Neuronal stem cell (in vitro differentiated cells): Measurements from ENCODE around the gene CRACR2A.

Experiments used
- DNase-seq: peaks from one replicate; pipeline ENCODE4 v3.0.0-alpha.2; 2013; ENCODE audit warnings: low spot score
- H2AFZ ChIP-seq: one replicate; pipeline ENCODE4 v1.6.1; 2013; ENCODE audit warnings: mild to moderate bottlenecking, low read length, inconsistent platforms
- H2AK5ac ChIP-seq: 2 replicates; pipeline ENCODE4 v1.6.1; 2013; ENCODE audit warnings: low read depth, mild to moderate bottlenecking, inconsistent platforms, low read length, moderate library complexity, mixed read lengths
- H2BK120ac ChIP-seq: 2 replicates; pipeline ENCODE4 v1.6.1; 2013; ENCODE audit warnings: low read depth, mild to moderate bottlenecking, inconsistent platforms, low read length, moderate library complexity, mixed read lengths
- H2BK12ac ChIP-seq: one replicate; pipeline ENCODE4 v1.6.1; 2013; ENCODE audit warnings: low read length, inconsistent platforms
- H2BK15ac ChIP-seq: 2 replicates; pipeline ENCODE4 v1.6.1; 2013; ENCODE audit warnings: mild to moderate bottlenecking, low read length, inconsistent platforms, mixed read lengths
- H2BK5ac ChIP-seq: one replicate; pipeline ENCODE4 v1.6.1; 2013; ENCODE audit warnings: inconsistent platforms, mild to moderate bottlenecking, low read length, moderate library complexity
- H3K14ac ChIP-seq: one replicate; pipeline ENCODE4 v1.6.1; 2013; ENCODE audit warnings: low read length, inconsistent platforms
- H3K18ac ChIP-seq: 2 replicates; pipeline ENCODE4 v1.6.1; 2013; ENCODE audit warnings: low read length, inconsistent platforms
- H3K23ac ChIP-seq: 2 replicates; pipeline ENCODE4 v1.6.1; 2013; ENCODE audit warnings: low read depth, mild to moderate bottlenecking, mixed read lengths, low read length, inconsistent platforms; ENCODE audit not compliant: poor library complexity
- H3K27ac ChIP-seq: replicated peaks from 3 replicates; pipeline ENCODE4 v1.5.1; 2013; ENCODE audit warnings: low read length, inconsistent platforms
- H3K27me3 ChIP-seq, 3 experiments: 2 replicates each; pipeline ENCODE4 v1.6.1; 2013; ENCODE audit warnings: low read length in 3 of 3, mild to moderate bottlenecking in 2 of 3, inconsistent platforms in 1 of 3, low read depth in 1 of 3, mixed read lengths in 1 of 3, moderate library complexity in 1 of 3; ENCODE audit not compliant: control insufficient read depth in 3 of 3, insufficient read depth in 3 of 3
- H3K36me3 ChIP-seq, 2 donors: replicated peaks in 1 of 2; 2 replicates each; pipeline ENCODE4 v1.6.1; 2013; ENCODE audit warnings: low read length in 2 of 2; ENCODE audit not compliant: control insufficient read depth in 2 of 2, insufficient read depth in 2 of 2
- H3K4ac ChIP-seq: 2 replicates; pipeline ENCODE4 v1.6.1; 2013; ENCODE audit warnings: inconsistent platforms, mild to moderate bottlenecking, low read length, moderate library complexity
- H3K4me1 ChIP-seq, 2 donors: 1 replicate in 1 of 2; 2 replicates in 1 of 2; pipeline ENCODE4 v1.6.1; 2013; ENCODE audit warnings: low read length in 2 of 2, low read depth in 1 of 2; ENCODE audit not compliant: control insufficient read depth in 2 of 2, insufficient read depth in 1 of 2
- H3K4me2 ChIP-seq: one replicate; pipeline ENCODE4 v1.6.1; 2013; ENCODE audit warnings: mild to moderate bottlenecking, low read length, inconsistent platforms; ENCODE audit not compliant: insufficient read depth, poor library complexity, severe bottlenecking
- H3K4me3 ChIP-seq, 2 donors: 2 replicates each; pipeline ENCODE4 v1.5.1; 2013; ENCODE audit warnings: low read length in 2 of 2, mild to moderate bottlenecking in 2 of 2, inconsistent platforms in 1 of 2, moderate library complexity in 1 of 2
- H3K79me1 ChIP-seq: one replicate; pipeline ENCODE4 v1.6.1; 2013; ENCODE audit warnings: low read depth, mild to moderate bottlenecking, inconsistent platforms, low read length, moderate library complexity
- H3K9ac ChIP-seq: one replicate; pipeline ENCODE4 v1.6.1; 2013; ENCODE audit warnings: mild to moderate bottlenecking, low read depth, low read length, inconsistent platforms; ENCODE audit not compliant: poor library complexity
- H3K9me3 ChIP-seq, 2 donors: replicated peaks in 1 of 2; 2 replicates each; pipeline versions ENCODE3 to v1.6.1; 2013; ENCODE audit warnings: low read length in 2 of 2, mild to moderate bottlenecking in 2 of 2, inconsistent platforms in 1 of 2, low read depth in 1 of 2, mixed read lengths in 1 of 2, moderate library complexity in 1 of 2; ENCODE audit not compliant: control insufficient read depth in 2 of 2, insufficient read depth in 1 of 2
- H4K8ac ChIP-seq: one replicate; pipeline ENCODE4 v1.6.1; 2013; ENCODE audit warnings: low read depth, mild to moderate bottlenecking, inconsistent platforms, low read length, moderate library complexity
- H4K91ac ChIP-seq: one replicate; pipeline ENCODE4 v1.6.1; 2013; ENCODE audit warnings: low read length, low read depth, mild to moderate bottlenecking, inconsistent platforms; ENCODE audit not compliant: poor library complexity
- WGBS, 2 donors: extraction: QIAGEN DNeasy Blood & Tissue Kit; methylation state at CpG; one replicate each; pipeline ENCODE4 v1.1.7; 2013; ENCODE audit warnings: missing lambda C conversion rate in 2 of 2, mixed read lengths in 1 of 2; ENCODE audit not compliant: insufficient read length in 2 of 2, insufficient replicate concordance in 1 of 2; ENCODE audit errors: extremely low coverage in 2 of 2; 5-methylcytosine and 5-hydroxymethylcytosine counted together

Gene CRACR2A

DNA sequence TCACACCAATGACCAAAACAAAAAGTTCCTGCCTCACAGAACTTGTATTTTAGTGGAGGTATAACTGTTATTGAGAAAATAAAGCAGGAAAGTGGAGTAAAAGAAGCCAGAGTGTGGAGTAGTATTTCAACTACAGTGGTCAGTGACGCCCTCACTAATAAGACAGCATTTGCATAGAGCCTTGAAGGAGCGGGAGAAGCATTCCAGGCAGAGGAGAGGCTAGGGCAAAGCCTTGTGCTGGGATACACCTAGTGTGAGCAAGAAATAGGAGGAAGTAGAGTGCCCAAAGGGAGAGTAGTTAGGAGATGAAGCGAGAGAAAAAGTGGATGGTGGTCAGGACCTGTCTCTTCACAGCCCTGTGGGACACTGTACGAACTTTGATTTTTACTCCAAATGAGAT is 107.8 kb downstream of the CRACR2A start:
- Histone ChIP-seq H4K91ac (no peak overlapping the region), H3K27ac (no peak overlapping the region), H2AFZ (no peak overlapping the region), H3K4me1 (peaks cover 6 to 8% of the 10 kb centered on the region in 2 donors), H2BK5ac (no peak overlapping the region), H3K18ac (peak overlapping the region; percentile 57), H2BK120ac (no peak overlapping the region), H3K9me3 (peaks cover 0 to 1% of the 10 kb centered on the region in 2 donors), H2AK5ac (no peak overlapping the region), H3K4ac (no peak overlapping the region), H3K14ac (no peak overlapping the region), H2BK12ac (no peak overlapping the region), H3K36me3 (no peaks in the 10 kb centered on the region), H2BK15ac (no peak overlapping the region), H3K9ac (no peak overlapping the region), H3K27me3 (no peaks in the 10 kb centered on the region), H3K4me2 (no peak overlapping the region), H3K4me3 (no peak overlapping the region), H3K79me1 (no peaks in the 10 kb centered on the region), H3K23ac (no peak overlapping the region), H4K8ac (no peak overlapping the region)
- no CpG with 5 or more reads among the region's 4 CpGs for WGBS, 2 donors
- DNase-seq = no peak

- no peaks in the 10 kb centered on the region for H3K36me3 ChIP-seq
- no peak for DNase-seq
- no peak overlapping the region for H3K4me2 ChIP-seq
- no peak overlapping the region for H4K8ac ChIP-seq
- H3K27me3 ChIP-seq = no peaks in the 10 kb centered on the region
- no peak overlapping the region for H2BK120ac ChIP-seq
- 100% methylated on average over 2 of the region's 8 CpGs; no CpG with 5 or more reads in 1 of the 2 donors for WGBS, 2 donors
- H3K23ac ChIP-seq = no peak overlapping the region
- H4K91ac ChIP-seq = no peak overlapping the region
- peaks cover 6 to 8% of the 10 kb centered on the region in 2 donors for H3K4me1 ChIP-seq
- H3K18ac ChIP-seq = no peak overlapping the region
- no peak overlapping the region for H3K27ac ChIP-seq
- H3K4ac ChIP-seq = no peak overlapping the region
- no peak overlapping the region for H2BK12ac ChIP-seq
- no peak overlapping the region for H3K9ac ChIP-seq
- H2AK5ac ChIP-seq = no peak overlapping the region
- no peak overlapping the region for H3K14ac ChIP-seq
- no peak overlapping the region for H2BK15ac ChIP-seq
- H2AFZ ChIP-seq = no peak overlapping the region
- H3K4me3 ChIP-seq = no peak overlapping the region
- H3K9me3 ChIP-seq = peaks cover 0 to 1% of the 10 kb centered on the region in 2 donors
- no peak overlapping the region for H2BK5ac ChIP-seq
- no peaks in the 10 kb centered on the region for H3K79me1 ChIP-seq
Observed at GRCh38 chr12:3644104-3644503, 108.8 kb downstream of the CRACR2A start.

DNA sequence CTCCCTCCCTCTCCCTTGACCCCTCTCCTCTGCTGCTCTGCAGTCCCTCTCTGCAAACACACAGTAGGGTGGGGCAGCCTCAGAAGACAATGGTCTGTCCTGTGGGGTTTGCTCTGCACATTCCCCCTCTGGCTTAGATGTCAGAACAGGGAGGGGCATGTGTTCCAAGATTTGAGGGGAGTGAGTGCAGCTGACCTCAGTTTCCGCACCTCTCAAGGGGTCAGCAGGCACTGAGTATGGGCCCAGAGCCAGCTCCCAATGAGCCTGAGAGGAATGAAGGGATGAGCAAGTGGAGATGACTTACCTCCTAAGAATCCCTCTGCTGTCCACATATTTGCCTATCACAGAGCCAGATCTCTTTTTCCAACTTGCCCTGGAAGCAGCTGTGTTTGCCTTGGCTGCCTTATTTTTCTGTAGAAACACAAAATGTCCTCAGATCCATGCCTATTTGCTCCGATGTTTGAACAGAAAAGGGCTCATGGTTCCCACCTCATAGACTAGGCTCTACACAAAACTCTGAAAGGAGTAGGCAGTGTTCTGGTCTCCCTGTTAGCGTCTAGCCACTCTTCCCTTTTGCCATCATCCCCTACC is 111.4 kb downstream of the CRACR2A start:
- Histone ChIP-seq H3K4me1 (peaks cover 0 to 3% of the 10 kb centered on the region in 2 donors), H2BK120ac (no peak overlapping the region), H3K14ac (no peak overlapping the region), H3K18ac (no peak overlapping the region), H3K4me2 (no peak overlapping the region), H3K4ac (no peak overlapping the region), H3K27me3 (no peaks in the 10 kb centered on the region), H2BK15ac (no peak overlapping the region), H4K91ac (no peak overlapping the region), H4K8ac (no peak overlapping the region), H3K9ac (no peak overlapping the region), H3K23ac (no peak overlapping the region), H3K36me3 (no peaks in the 10 kb centered on the region), H3K4me3 (no peak overlapping the region), H3K9me3 (no peaks in the 10 kb centered on the region), H2AFZ (no peak overlapping the region), H2BK5ac (no peak overlapping the region), H2BK12ac (no peak overlapping the region), H2AK5ac (no peak overlapping the region), H3K27ac (no peak overlapping the region), H3K79me1 (no peaks in the 10 kb centered on the region)
- no CpG with 5 or more reads among the region's 3 CpGs for WGBS, 2 donors
- no peak for DNase-seq

DNA sequence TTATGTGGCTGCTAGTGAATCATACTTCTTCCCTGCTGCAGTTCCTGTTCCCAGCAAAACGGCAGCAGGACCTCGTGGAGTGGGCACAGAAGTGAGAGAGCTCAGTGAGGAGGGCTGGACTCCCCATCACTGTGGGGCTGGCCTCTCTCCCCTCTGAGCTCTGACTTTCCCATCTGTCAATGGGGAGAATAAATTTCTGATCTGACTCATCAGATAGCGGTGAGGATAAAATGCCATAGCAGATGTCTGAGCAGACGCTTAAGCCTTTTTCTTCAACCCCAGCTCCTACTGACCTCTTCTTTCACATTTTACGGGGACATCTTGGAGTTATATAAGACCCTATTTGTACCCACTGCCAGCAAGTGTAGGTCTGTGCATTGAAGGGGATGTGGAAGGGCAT is 116.6 kb downstream of the CRACR2A start:
- DNase-seq = no peak
- no peak overlapping the region for H2BK5ac ChIP-seq
- H3K4me3 ChIP-seq = no peak overlapping the region
- no peak overlapping the region for H3K4me2 ChIP-seq
- H3K4ac ChIP-seq = no peak overlapping the region
- no peak overlapping the region for H2AFZ ChIP-seq
- no peak overlapping the region for H4K91ac ChIP-seq
- H3K18ac ChIP-seq = no peak overlapping the region
- H3K27me3 ChIP-seq = no peaks in the 10 kb centered on the region
- H3K36me3 ChIP-seq = no peaks in the 10 kb centered on the region
- no peak overlapping the region for H3K14ac ChIP-seq
- H3K79me1 ChIP-seq = no peaks in the 10 kb centered on the region
- H2BK15ac ChIP-seq = no peak overlapping the region
- H2AK5ac ChIP-seq = peak overlapping the region; percentile 8
- no peak overlapping the region for H4K8ac ChIP-seq
- H3K9me3 ChIP-seq = no peaks in the 10 kb centered on the region
- no CpG with 5 or more reads among the region's 5 CpGs for WGBS, 2 donors
- H3K9ac ChIP-seq = no peak overlapping the region
- H3K27ac ChIP-seq = no peak overlapping the region
- peaks cover 0 to 2% of the 10 kb centered on the region in 2 donors for H3K4me1 ChIP-seq
- H2BK120ac ChIP-seq = no peak overlapping the region
- H2BK12ac ChIP-seq = no peak overlapping the region
- no peak overlapping the region for H3K23ac ChIP-seq
